BE2C (cell line): ENCODE results near the gene KRTAP5-5.

ENCODE experiments used
- DNase-seq: peaks from one replicate; pipeline ENCODE4 v3.0.0-alpha.2; 2020
- H3K27me3 ChIP-seq: fragments of 250-450 bp; sonication (Bioruptor Pico); 2 replicates; pipeline ENCODE4 v1.5.1; 2020; ENCODE audit warnings: mild to moderate bottlenecking
- H3K36me3 ChIP-seq: fragments of 250-450 bp; sonication (Bioruptor Pico); 2 replicates; pipeline ENCODE4 v1.5.1; 2020; ENCODE audit warnings: mild to moderate bottlenecking
- H3K4me1 ChIP-seq: fragments of 250-450 bp; sonication (Bioruptor Pico); 2 replicates; pipeline ENCODE4 v1.5.1; 2020
- H3K4me3 ChIP-seq: 2 replicates; pipeline ENCODE4 v1.5.1; 2011; ENCODE audit warnings: low read depth, low read length
- H3K9me3 ChIP-seq: fragments of 250-450 bp; sonication (Bioruptor Pico); 2 replicates; pipeline ENCODE4 v1.5.1; 2020
- TF ChIP-seq, protein P1 (sequence below): IDR thresholded peaks from 2 replicates; pipeline ENCODE4 v1.5.1; 2012; ENCODE audit warnings: mild to moderate bottlenecking, low read depth, low read length

The KRTAP5-5 gene

DNA sequence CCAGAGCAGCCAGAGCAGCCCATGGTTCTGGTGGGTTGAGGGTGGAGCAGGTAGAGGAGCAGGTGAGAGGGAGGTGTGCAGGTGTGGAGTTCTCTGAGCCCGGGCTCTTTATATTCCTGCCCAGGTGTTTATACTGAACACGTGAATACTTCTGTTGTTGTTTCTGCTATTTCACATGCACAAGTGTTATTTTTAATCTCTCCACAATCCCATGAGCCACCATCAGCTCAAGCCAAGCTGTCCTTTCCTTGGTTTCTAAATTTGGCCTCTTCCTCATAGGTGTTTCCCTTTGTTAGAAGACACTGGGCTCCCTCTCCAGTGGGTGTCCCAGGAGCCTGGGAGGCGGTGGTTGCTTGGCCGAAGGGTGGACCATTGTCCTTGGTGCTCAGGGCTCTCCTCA, 21.2 kb upstream of the KRTAP5-5 start, which contains the start of gene KRTAP5-3:
Gene KRTAP5-3 (minus strand): TSS at position 101 of the 400 bp plus-strand sequence. CDS start 78 bp downstream, at position 23.
- Histone ChIP-seq H3K9me3 (no peaks in the 10 kb centered on the region), H3K36me3 (no peaks in the 10 kb centered on the region), H3K4me3 (no peak within 1 kb of the TSS), H3K27me3 (no peaks in the 10 kb centered on the region), H3K4me1 (no peaks in the 10 kb centered on the region)
- TF ChIP-seq, protein P1, sequence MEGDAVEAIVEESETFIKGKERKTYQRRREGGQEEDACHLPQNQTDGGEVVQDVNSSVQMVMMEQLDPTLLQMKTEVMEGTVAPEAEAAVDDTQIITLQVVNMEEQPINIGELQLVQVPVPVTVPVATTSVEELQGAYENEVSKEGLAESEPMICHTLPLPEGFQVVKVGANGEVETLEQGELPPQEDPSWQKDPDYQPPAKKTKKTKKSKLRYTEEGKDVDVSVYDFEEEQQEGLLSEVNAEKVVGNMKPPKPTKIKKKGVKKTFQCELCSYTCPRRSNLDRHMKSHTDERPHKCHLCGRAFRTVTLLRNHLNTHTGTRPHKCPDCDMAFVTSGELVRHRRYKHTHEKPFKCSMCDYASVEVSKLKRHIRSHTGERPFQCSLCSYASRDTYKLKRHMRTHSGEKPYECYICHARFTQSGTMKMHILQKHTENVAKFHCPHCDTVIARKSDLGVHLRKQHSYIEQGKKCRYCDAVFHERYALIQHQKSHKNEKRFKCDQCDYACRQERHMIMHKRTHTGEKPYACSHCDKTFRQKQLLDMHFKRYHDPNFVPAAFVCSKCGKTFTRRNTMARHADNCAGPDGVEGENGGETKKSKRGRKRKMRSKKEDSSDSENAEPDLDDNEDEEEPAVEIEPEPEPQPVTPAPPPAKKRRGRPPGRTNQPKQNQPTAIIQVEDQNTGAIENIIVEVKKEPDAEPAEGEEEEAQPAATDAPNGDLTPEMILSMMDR, result no peak
- no peak for DNase-seq

DNA sequence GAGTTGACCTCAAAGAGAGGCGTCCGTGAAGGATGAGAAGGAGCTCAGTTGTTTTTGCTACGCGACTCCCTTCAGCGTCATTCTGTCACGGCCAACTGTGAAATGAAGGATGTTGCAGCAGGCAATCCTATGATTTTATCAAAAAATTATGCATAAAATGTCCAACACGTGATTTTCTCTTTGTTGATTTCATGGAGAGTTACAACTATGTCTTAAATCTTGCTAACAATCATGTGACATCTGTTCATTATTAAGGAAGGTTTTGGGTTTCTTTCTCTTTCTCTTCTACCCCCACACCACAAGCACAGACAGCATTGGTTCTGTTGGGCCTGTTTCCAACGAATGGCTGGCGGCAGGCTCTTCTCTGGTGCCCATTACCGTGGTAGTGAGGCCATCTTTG, 11.3 kb upstream of the KRTAP5-5 start:
- Histone ChIP-seq H3K9me3 (no peaks in the 10 kb centered on the region), H3K36me3 (no peaks in the 10 kb centered on the region), H3K4me3 (no peak overlapping the region), H3K4me1 (no peaks in the 10 kb centered on the region), H3K27me3 (no peaks in the 10 kb centered on the region)
- no peak for DNase-seq
- TF ChIP-seq, protein P1, result no peak

DNA sequence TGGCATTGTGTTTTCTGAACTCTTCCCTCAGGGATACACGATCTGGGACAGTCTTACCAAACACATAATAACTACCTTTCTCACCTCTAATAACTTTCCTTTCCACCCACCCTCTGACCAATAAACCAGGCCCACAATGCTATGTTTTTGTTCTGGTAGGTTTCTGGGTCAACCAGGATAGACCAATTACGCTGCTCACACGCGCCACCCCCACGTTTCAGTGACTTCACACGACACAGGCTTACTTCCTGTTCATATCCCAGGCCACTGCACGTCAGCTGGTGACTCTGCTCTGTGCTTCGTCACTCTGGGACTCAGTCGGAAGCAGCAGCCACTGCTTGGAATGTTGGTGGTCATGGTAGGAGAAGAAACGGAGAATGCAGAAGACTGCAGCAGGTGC, 10.1 kb upstream of the KRTAP5-5 start:
- TF ChIP-seq, protein P1, result no peak
- no peaks in the 10 kb centered on the region for H3K36me3 ChIP-seq
- DNase-seq, result no peak
- no peak overlapping the region for H3K4me3 ChIP-seq
- H3K4me1 ChIP-seq, result no peaks in the 10 kb centered on the region
- no peaks in the 10 kb centered on the region for H3K27me3 ChIP-seq
- no peaks in the 10 kb centered on the region for H3K9me3 ChIP-seq

DNA sequence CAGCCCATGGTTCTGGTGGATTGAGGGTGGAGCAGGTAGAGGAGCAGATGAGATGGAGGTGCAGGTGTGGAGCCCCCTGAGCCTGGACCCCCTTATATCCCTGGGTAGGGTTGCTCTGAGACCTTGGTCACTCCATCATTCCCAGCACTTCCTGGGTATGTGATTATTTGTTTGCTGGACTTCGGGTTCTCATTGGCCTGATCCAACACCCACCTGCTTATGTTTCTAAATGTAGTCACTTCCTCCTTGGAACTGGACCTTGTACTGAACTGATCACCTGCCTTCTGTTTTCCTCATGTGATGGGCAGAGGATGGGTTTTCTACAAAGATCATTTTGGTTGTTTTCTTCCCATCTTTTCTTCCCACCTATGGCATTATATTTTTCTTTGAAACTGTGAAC, 7.5 kb upstream of the KRTAP5-5 start, which contains the start of gene KRTAP5-4:
Gene KRTAP5-4 (minus strand): TSS at position 53 of the 400 bp plus-strand sequence. CDS start 45 bp downstream, at position 8.
- Histone ChIP-seq H3K27me3 (no peaks in the 10 kb centered on the region), H3K36me3 (no peaks in the 10 kb centered on the region), H3K4me3 (no peak within 1 kb of the TSS), H3K4me1 (no peaks in the 10 kb centered on the region), H3K9me3 (no peaks in the 10 kb centered on the region)
- TF ChIP-seq, protein P1, result no peak
- no peak for DNase-seq

DNA sequence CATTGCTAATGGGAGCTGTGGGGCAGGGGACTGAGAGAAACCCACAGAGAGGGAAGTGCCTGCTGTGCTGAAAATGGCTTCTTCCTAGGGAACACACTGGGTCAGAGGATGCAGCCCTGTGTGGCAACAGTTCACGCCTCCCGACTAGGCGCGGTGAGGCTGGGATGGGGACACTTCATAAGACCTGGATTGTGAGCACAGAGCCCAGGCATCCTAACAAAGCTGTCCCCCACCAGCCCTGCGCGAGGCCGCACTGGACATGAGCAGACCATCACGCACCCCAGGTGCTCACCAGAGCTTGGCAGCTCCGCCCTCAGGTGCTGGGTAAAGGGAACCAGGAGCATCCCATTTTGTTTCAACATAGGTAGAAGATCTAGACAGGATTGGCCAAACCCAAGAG, 5.9 kb upstream of the KRTAP5-5 start:
- Histone ChIP-seq H3K9me3 (no peaks in the 10 kb centered on the region), H3K4me3 (no peak overlapping the region), H3K36me3 (no peaks in the 10 kb centered on the region), H3K4me1 (no peaks in the 10 kb centered on the region), H3K27me3 (no peaks in the 10 kb centered on the region)
- DNase-seq, result no peak
- TF ChIP-seq, protein P1, result no peak

DNA sequence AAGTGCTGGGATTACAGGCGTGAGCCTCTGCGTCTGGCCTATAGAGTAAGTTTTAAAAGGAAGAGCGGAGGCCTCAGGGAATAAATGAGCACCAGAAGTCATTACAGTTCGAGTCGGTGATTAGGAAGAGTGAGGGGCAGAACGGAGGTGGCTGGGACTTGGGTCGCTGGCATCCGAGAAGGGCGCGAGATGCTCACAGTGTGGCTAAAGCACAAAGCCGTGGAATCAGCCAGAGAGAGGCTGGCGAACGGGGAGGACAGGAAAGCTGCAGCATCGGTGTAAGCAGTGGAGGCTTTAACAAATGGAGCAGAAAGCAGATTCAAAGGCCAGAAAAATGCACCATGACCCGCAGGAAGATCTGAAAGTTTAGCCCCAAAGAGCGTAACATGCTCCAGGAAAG, 5.0 kb upstream of the KRTAP5-5 start:
- TF ChIP-seq, protein P1, result no peak
- Histone ChIP-seq H3K36me3 (no peaks in the 10 kb centered on the region), H3K4me1 (no peaks in the 10 kb centered on the region), H3K4me3 (no peak overlapping the region), H3K27me3 (no peaks in the 10 kb centered on the region), H3K9me3 (no peaks in the 10 kb centered on the region)
- DNase-seq, result no peak
